ENCODE measurements around the gene ARHGAP31. TPM values are rescaled to one million over a fixed set of nuclear protein-coding genes. Genes with fewer than 3 reads are reported as not detected.

The ARHGAP31 gene
- total RNA-seq, 1 donor from 2014 or later: 23.7 TPM

- DNase-seq: no peak
- no peak for ATAC-seq (ENCODE audit: low read depth)
- Mint-ChIP-seq H3K9me3 (no peaks in the 10 kb centered on the region), H3K27ac (no peak overlapping the region), H3K27me3 (no peaks in the 10 kb centered on the region), H3K4me1 (peaks cover 3% of the 10 kb centered on the region), H3K4me3 (no peak overlapping the region), H3K36me3 (ENCODE audit: low read depth) (peaks cover 1% of the 10 kb centered on the region)
- TF ChIP-seq CTCF (IDR thresholded peaks at IDR 0.05): no peak
- ChIA-PET POLR2A (interaction anchor here (0.6 kb wide), 1 partner anchor 338 kb away, joined by 8 read pairs; no protein-coding TSS in a partner anchor), CTCF (interaction anchor here (1.2 to 4.6 kb wide), 3 partner anchors 36 to 404 kb away, joined by 5 to 50 read pairs (median 17); partner anchors contain the start of gene B4GALT4)
- intact Hi-C loops (cut with micrococcal nuclease): loop anchor here (5.0 kb wide), 1 partner anchor 46 kb away; no protein-coding TSS in a partner anchor
These were observed 17.5 kb upstream of the ARHGAP31 start for GRCh38 chr3:119276680-119277079.

- no peaks in the 10 kb centered on the region for H3K27me3 Mint-ChIP-seq
- ATAC-seq (ENCODE audit: low read depth) (no peak), DNase-seq (no peak)
- no peak overlapping the region for H3K4me3 Mint-ChIP-seq
- ChIA-PET POLR2A (no interaction called here), CTCF (no interaction called here)
- peaks cover 3% of the 10 kb centered on the region for H3K4me1 Mint-ChIP-seq
- H3K36me3 Mint-ChIP-seq (ENCODE audit: low read depth): peaks cover 6% of the 10 kb centered on the region
- peaks cover 16% of the 10 kb centered on the region for H3K9me3 Mint-ChIP-seq
- no peak overlapping the region for H3K27ac Mint-ChIP-seq
- TF ChIP-seq CTCF (IDR thresholded peaks at IDR 0.05): no peak
- intact Hi-C loops (cut with micrococcal nuclease): loop anchor here (5.0 kb wide), 1 partner anchor 43 kb away; no protein-coding TSS in a partner anchor
These were observed 15.1 kb upstream of the ARHGAP31 start for GRCh38 chr3:119279101-119279554.

- no peak for TF ChIP-seq CTCF (IDR thresholded peaks at IDR 0.05)
- no peak overlapping the region for H3K4me3 Mint-ChIP-seq
- CTCF ChIA-PET: no interaction called here
- no peak overlapping the region for H3K27ac Mint-ChIP-seq
- intact Hi-C loops (cut with micrococcal nuclease): loop anchor here (5.0 kb wide), 1 partner anchor 43 kb away; no protein-coding TSS in a partner anchor
- POLR2A ChIA-PET: no interaction called here
- peaks cover 16% of the 10 kb centered on the region for H3K9me3 Mint-ChIP-seq
- no peak for ATAC-seq (ENCODE audit: low read depth)
- no peak for DNase-seq
- no peaks in the 10 kb centered on the region for H3K27me3 Mint-ChIP-seq
- peaks cover 1% of the 10 kb centered on the region for H3K4me1 Mint-ChIP-seq
- H3K36me3 Mint-ChIP-seq (ENCODE audit: low read depth): peaks cover 6% of the 10 kb centered on the region
These were observed 14.5 kb upstream of the ARHGAP31 start for GRCh38 chr3:119279584-119280243.

- no peak overlapping the region for H3K4me3 Mint-ChIP-seq
- CTCF ChIA-PET: no interaction called here
- TF ChIP-seq CTCF (IDR thresholded peaks at IDR 0.05): no peak
These were observed 5.3 kb upstream of the ARHGAP31 start for GRCh38 chr3:119288669-119289403.

GRCh38 chr3:119289404-119289770, 4.8 kb upstream of the ARHGAP31 start:
- CTCF ChIA-PET: no interaction called here
- H3K27me3 Mint-ChIP-seq: no peaks in the 10 kb centered on the region

More at GRCh38 chr3:119288669-119289403, 5.3 kb upstream of the ARHGAP31 start:
- DNase-seq (no peak), ATAC-seq (ENCODE audit: low read depth) (no peak)
- no peaks in the 10 kb centered on the region for H3K27me3 Mint-ChIP-seq
- H3K9me3 Mint-ChIP-seq: peaks cover 19% of the 10 kb centered on the region
- intact Hi-C loops (cut with micrococcal nuclease): no loop called here
- no peak overlapping the region for H3K27ac Mint-ChIP-seq
- POLR2A ChIA-PET: no interaction called here
- peaks cover 23% of the 10 kb centered on the region for H3K4me1 Mint-ChIP-seq
- peaks cover 4% of the 10 kb centered on the region for H3K36me3 Mint-ChIP-seq (ENCODE audit: low read depth)

More at GRCh38 chr3:119289404-119289770, 4.8 kb upstream of the ARHGAP31 start:
- Mint-ChIP-seq H3K9me3 (peaks cover 19% of the 10 kb centered on the region), H3K27ac (no peak overlapping the region), H3K4me3 (no peak overlapping the region), H3K4me1 (peaks cover 24% of the 10 kb centered on the region), H3K36me3 (ENCODE audit: low read depth) (peaks cover 4% of the 10 kb centered on the region)
- ATAC-seq (ENCODE audit: low read depth) (no peak), DNase-seq (no peak)
- POLR2A ChIA-PET: no interaction called here
- no peak for TF ChIP-seq CTCF (IDR thresholded peaks at IDR 0.05)
- intact Hi-C loops (cut with micrococcal nuclease): no loop called here
